SK-N-SH (cell line): ENCODE data around the gene RHBDL2. TPM values are rescaled to one million over a fixed set of nuclear protein-coding genes. Genes with fewer than 3 reads are reported as not detected.

Experiments
- CTCF ChIA-PET: fragments of 300-600, 350-600 bp; formaldehyde crosslinking; extraction: SDS; loops from one replicate; lab custom pipeline; 2021; lab: Yijun Ruan, JAX
- POLR2A ChIA-PET: fragments of 350-600 bp; sonication (Branson Sonifier 250); formaldehyde crosslinking; extraction: SDS; loops from one replicate; lab custom pipeline; 2020; ENCODE audit warnings: antibody characterized with exemption, inconsistent platforms; lab: Yijun Ruan, JAX
- DNase-seq: peaks from one replicate; pipeline ENCODE4 v3.0.0; 2012
- H2AFZ ChIP-seq: fragments of 200-600 bp; sonication (generic); 2 replicates; pipeline ENCODE4 v1.8.1; 2016; ENCODE audit warnings: antibody characterized with exemption, mild to moderate bottlenecking, low read depth
- H3F3A ChIP-seq: fragments of 200-600 bp; sonication (generic); replicated peaks from 2 replicates; pipeline ENCODE3; 2016; ENCODE audit warnings: antibody characterized with exemption, mild to moderate bottlenecking; ENCODE audit not compliant: insufficient read depth
- H3K27ac ChIP-seq, 2 experiments: fragments of 200-500 bp in 1 of 2; fragments of 200-600 bp in 1 of 2; sonication (Bioruptor generic) in 1 of 2; sonication (generic), shearing (Covaris generic) in 1 of 2; 2 replicates each; pipeline versions ENCODE4 v1.5.1 to v1.6.1; 2014 to 2016; ENCODE audit warnings: low read depth in 2 of 2, inconsistent platforms in 1 of 2, low read length in 1 of 2, mild to moderate bottlenecking in 1 of 2, mixed read lengths in 1 of 2
- H3K27me3 ChIP-seq: fragments of 200-600 bp; sonication (generic), shearing (Covaris generic); 2 replicates; pipeline ENCODE4 v1.6.1; 2016; ENCODE audit warnings: mixed run types; ENCODE audit not compliant: insufficient read depth
- H3K36me3 ChIP-seq, 2 experiments: fragments of 200-500 bp in 1 of 2; fragments of 200-600 bp in 1 of 2; sonication (Bioruptor generic) in 1 of 2; sonication (generic) in 1 of 2; replicated peaks in 1 of 2; 2 replicates each; pipeline versions ENCODE3 to v1.5.1; 2014 to 2016; ENCODE audit warnings: low read length in 1 of 2, mild to moderate bottlenecking in 1 of 2; ENCODE audit not compliant: insufficient read depth in 2 of 2, control insufficient read depth in 1 of 2
- H3K4me1 ChIP-seq, 2 experiments: fragments of 200-500 bp in 1 of 2; fragments of 200-600 bp in 1 of 2; sonication (Bioruptor generic) in 1 of 2; sonication (generic), shearing (Covaris generic) in 1 of 2; 2 replicates each; pipeline versions ENCODE4 v1.5.1 to v1.6.1; 2014 to 2016; ENCODE audit warnings: low read depth in 1 of 2, low read length in 1 of 2, mixed run types in 1 of 2; ENCODE audit not compliant: insufficient read depth in 2 of 2, control insufficient read depth in 1 of 2
- H3K4me2 ChIP-seq: fragments of 200-600 bp; sonication (generic), shearing (Covaris generic); 2 replicates; pipeline ENCODE4 v1.6.1; 2017; ENCODE audit warnings: mixed run types
- H3K4me3 ChIP-seq, 2 experiments: fragments of 200-500 bp in 1 of 2; fragments of 200-600 bp in 1 of 2; sonication (Bioruptor generic) in 1 of 2; sonication (generic), shearing (Covaris generic) in 1 of 2; 2 replicates each; pipeline versions ENCODE4 v1.5.1 to v1.8.1; 2014 to 2016; ENCODE audit warnings: low read depth in 2 of 2, inconsistent platforms in 1 of 2, low read length in 1 of 2, mild to moderate bottlenecking in 1 of 2, mixed read lengths in 1 of 2, moderate library complexity in 1 of 2
- H3K79me2 ChIP-seq: fragments of 200-600 bp; sonication (generic); 2 replicates; pipeline ENCODE4 v1.8.1; 2017; ENCODE audit warnings: mild to moderate bottlenecking; ENCODE audit not compliant: insufficient read depth
- H3K9ac ChIP-seq: fragments of 200-600 bp; sonication (generic); 2 replicates; pipeline ENCODE4 v1.6.1; 2017; ENCODE audit warnings: mixed run types
- H3K9me2 ChIP-seq: fragments of 200-600 bp; sonication (generic); 2 replicates; pipeline ENCODE4 v1.6.1; 2017; ENCODE audit warnings: mixed run types
- H3K9me3 ChIP-seq: fragments of 200-600 bp; sonication (generic); 2 replicates; pipeline ENCODE4 v1.6.1; 2017; ENCODE audit warnings: mixed run types, mild to moderate bottlenecking, moderate library complexity
- H4K20me1 ChIP-seq: fragments of 200-600 bp; sonication (generic); 2 replicates; pipeline ENCODE4 v1.6.1; 2017; ENCODE audit warnings: mild to moderate bottlenecking, mixed run types; ENCODE audit not compliant: insufficient read depth
- CHD2 ChIP-seq: fragments of 150-350 bp; IDR thresholded peaks from 2 replicates; pipeline ENCODE4 v1.6.1; 2018; ENCODE audit warnings: low read length; ENCODE audit not compliant: partially characterized antibody
- ELF1 ChIP-seq: IDR thresholded peaks from 2 replicates; pipeline ENCODE4 v1.4.0; 2012
- FOXM1 ChIP-seq: IDR thresholded peaks from 2 replicates; pipeline ENCODE4 v1.4.0; 2012; ENCODE audit warnings: low read depth, mild to moderate bottlenecking
- GABPA ChIP-seq: IDR thresholded peaks from 2 replicates; pipeline ENCODE4 v1.4.0; 2012; ENCODE audit warnings: low read depth, mild to moderate bottlenecking
- GATA2 ChIP-seq: sonication (generic); formaldehyde crosslinking; IDR thresholded peaks from 2 replicates; pipeline ENCODE4 v1.5.0; 2020; ENCODE audit warnings: mild to moderate bottlenecking, missing genetic modification reagents
- IRF3 ChIP-seq: fragments of 150-350 bp; IDR thresholded peaks from 2 replicates; pipeline ENCODE4 v1.6.1; 2016; ENCODE audit warnings: mild to moderate bottlenecking, low read depth, low read length
- POLR2AphosphoS5 ChIP-seq: IDR thresholded peaks from 2 replicates; pipeline ENCODE4 v1.6.1; 2012; ENCODE audit warnings: low read depth, low read length
- RCOR1 ChIP-seq: fragments of 150-350 bp; IDR thresholded peaks from 2 replicates; pipeline ENCODE4 v1.6.1; 2017; ENCODE audit warnings: antibody characterized with exemption, low read length
- RFX5 ChIP-seq: IDR thresholded peaks from 2 replicates; pipeline ENCODE4 v1.6.1; 2012; ENCODE audit warnings: mild to moderate bottlenecking, improper control_type of control experiment, low read length
- RXRA ChIP-seq: IDR thresholded peaks from 2 replicates; pipeline ENCODE4 v1.4.0; 2012; ENCODE audit warnings: low read depth, mild to moderate bottlenecking, borderline replicate concordance
- SMC3 ChIP-seq: IDR thresholded peaks from 2 replicates; pipeline ENCODE4 v1.6.1; 2012; ENCODE audit warnings: low read depth, low read length, improper control_type of control experiment
- TAF1 ChIP-seq: IDR thresholded peaks from 2 replicates; pipeline ENCODE4 v1.6.1; 2012; ENCODE audit warnings: low read depth, mild to moderate bottlenecking, low read length, moderate library complexity, borderline replicate concordance
- TCF12 ChIP-seq: IDR thresholded peaks from 2 replicates; pipeline ENCODE4 v1.4.0; 2012
- TEAD4 ChIP-seq: IDR thresholded peaks from 2 replicates; pipeline ENCODE4 v1.4.0; 2012; ENCODE audit warnings: mild to moderate bottlenecking, borderline replicate concordance; ENCODE audit not compliant: insufficient read depth
- WGBS: methylation state at CpG from one replicate; pipeline ENCODE4 v1.1.6; 2017; ENCODE audit warnings: low lambda C conversion rate; 5-methylcytosine and 5-hydroxymethylcytosine counted together
- polyA plus RNA-seq, 3 experiments: library from polyadenylated mRNA; depleted of rRNA; stranded (reverse); fragments of >200 nt; gene quantifications; 2 replicates each; pipeline ENCODE4 v1.2.3, GENCODE V29; 2012
- TF ChIP-seq, protein P1 (sequence below): IDR thresholded peaks from 2 replicates; pipeline ENCODE4 v1.4.0; 2012; ENCODE audit warnings: low read depth
- TF ChIP-seq, protein P2 (sequence below): IDR thresholded peaks from 2 replicates; pipeline ENCODE4 v1.4.0; 2012; ENCODE audit warnings: low read depth, borderline replicate concordance

The RHBDL2 gene
- polyA plus RNA-seq, 1 of the 3 experiments (the other 2 are of a cell fraction) = 0.07 TPM

DNA sequence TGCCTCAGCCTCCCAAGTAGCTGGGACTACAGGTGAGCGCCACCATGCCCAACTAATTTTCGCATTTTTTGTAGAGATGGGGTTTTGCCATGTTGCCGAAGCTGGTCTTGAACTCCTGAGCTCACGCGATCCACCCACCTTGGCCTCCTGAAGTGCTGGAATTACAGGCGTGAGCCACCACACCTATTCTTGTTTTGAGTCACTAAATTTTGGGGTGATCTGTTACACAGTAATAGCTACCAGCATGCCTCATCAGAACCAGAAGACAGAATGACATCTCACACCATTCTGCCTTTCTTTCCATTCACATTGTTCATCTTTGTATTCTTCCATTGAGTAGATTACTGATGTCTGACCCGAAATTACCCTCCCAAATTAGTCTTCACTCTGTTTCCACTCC lies 9.1 kb downstream of the RHBDL2 start:
- no peak overlapping the region for H3K27ac ChIP-seq
- H3K4me3 ChIP-seq = no peak overlapping the region
- no peaks in the 10 kb centered on the region for H3K9me3 ChIP-seq
- no peaks in the 10 kb centered on the region for H3K36me3 ChIP-seq
- H3F3A ChIP-seq = no peaks in the 10 kb centered on the region
- no peak for TF ChIP-seq RXRA
- TF ChIP-seq POLR2AphosphoS5 = no peak
- no peak for TF ChIP-seq IRF3
- TF ChIP-seq TEAD4 = no peak
- no peak for TF ChIP-seq GATA2 (CRISPR knock-in tag)
- TF ChIP-seq TCF12 = no peak
- TF ChIP-seq, protein P1, sequence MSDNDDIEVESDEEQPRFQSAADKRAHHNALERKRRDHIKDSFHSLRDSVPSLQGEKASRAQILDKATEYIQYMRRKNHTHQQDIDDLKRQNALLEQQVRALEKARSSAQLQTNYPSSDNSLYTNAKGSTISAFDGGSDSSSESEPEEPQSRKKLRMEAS = no peak
- TF ChIP-seq, protein P2, sequence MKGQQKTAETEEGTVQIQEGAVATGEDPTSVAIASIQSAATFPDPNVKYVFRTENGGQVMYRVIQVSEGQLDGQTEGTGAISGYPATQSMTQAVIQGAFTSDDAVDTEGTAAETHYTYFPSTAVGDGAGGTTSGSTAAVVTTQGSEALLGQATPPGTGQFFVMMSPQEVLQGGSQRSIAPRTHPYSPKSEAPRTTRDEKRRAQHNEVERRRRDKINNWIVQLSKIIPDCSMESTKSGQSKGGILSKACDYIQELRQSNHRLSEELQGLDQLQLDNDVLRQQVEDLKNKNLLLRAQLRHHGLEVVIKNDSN = no peak
- TF ChIP-seq FOXM1 = no peak
- no peak for TF ChIP-seq TAF1
- no peak for TF ChIP-seq RCOR1
- no peak for TF ChIP-seq SMC3
- no peak for TF ChIP-seq GABPA
- DNase-seq = no peak
- no peak overlapping the region for H2AFZ ChIP-seq
- no peaks in the 10 kb centered on the region for H4K20me1 ChIP-seq
- no peaks in the 10 kb centered on the region for H3K79me2 ChIP-seq
- ChIA-PET CTCF (no interaction called here), POLR2A (no interaction called here)
- 80% methylated on average over 7 of the region's 7 CpGs for WGBS
- no peak overlapping the region for H3K9ac ChIP-seq
- H3K27me3 ChIP-seq = no peaks in the 10 kb centered on the region
- H3K4me1 ChIP-seq = peaks cover 0 to 5% of the 10 kb centered on the region in 2 experiments; a peak in 1 of 4 replicates
- H3K4me2 ChIP-seq = no peak overlapping the region
- H3K9me2 ChIP-seq = no peaks in the 10 kb centered on the region

DNA sequence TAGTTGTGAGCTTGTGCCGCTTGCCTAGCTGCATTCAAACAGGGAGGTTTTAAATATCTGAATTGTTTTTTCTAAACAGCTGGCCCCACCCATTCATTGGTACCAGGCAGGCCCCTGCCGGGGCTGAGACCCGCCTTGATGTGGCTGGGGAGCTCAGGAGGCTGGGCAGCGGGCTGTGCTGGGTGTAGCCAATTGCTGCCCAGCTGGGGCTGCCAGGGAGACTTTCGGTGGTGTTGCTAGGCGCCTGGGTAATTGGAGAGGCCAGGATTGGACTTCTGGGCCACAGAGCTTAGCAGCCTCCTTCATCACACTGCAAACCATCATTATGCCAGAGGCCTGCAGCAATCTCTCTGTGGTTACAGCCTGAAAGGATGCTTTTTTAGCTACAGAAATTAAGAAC lies 12.2 kb downstream of the RHBDL2 start:
- Histone ChIP-seq H4K20me1 (no peaks in the 10 kb centered on the region), H3K4me1 (peaks cover 0 to 10% of the 10 kb centered on the region in 2 experiments; a peak in 1 of 4 replicates), H2AFZ (no peak overlapping the region), H3K27ac (no peak overlapping the region), H3K9ac (no peak overlapping the region), H3F3A (no peaks in the 10 kb centered on the region), H3K4me2 (no peak overlapping the region), H3K9me3 (no peaks in the 10 kb centered on the region), H3K27me3 (no peaks in the 10 kb centered on the region), H3K4me3 (no peak overlapping the region), H3K79me2 (no peaks in the 10 kb centered on the region), H3K36me3 (no peaks in the 10 kb centered on the region), H3K9me2 (no peaks in the 10 kb centered on the region)
- ChIA-PET CTCF (interaction anchor here (1.2 to 1.3 kb wide), 2 partner anchors 10 to 56 kb away, joined by 3 to 4 read pairs; partner anchors contain the start of gene MYCBP), POLR2A (no interaction called here)
- no peak for TF ChIP-seq CHD2
- TF ChIP-seq TAF1 = no peak
- no peak for TF ChIP-seq ELF1
- peak; percentile 87 for TF ChIP-seq RFX5
- no peak for TF ChIP-seq SMC3
- WGBS = 81% methylated on average over 6 of the region's 6 CpGs
- peak; percentile 54 for DNase-seq
